GM23338 (cell line): ENCODE data around the gene CLNK. TPM values are rescaled to one million over a fixed set of nuclear protein-coding genes. Genes with fewer than 3 reads are reported as not detected.

ENCODE experiments used
- ATAC-seq: fragments of 200-7000 bp; cut with Tn5 transposase; 3 replicates; pipeline ENCODE4 v1.9.1; 2020
- DNase-seq: peaks from one replicate; pipeline ENCODE4 v3.0.0-alpha.2; 2015; ENCODE audit warnings: low spot score
- H2AFZ ChIP-seq: fragments of 200-600 bp; sonication (generic); 2 replicates; pipeline ENCODE4 v1.8.0; 2016; ENCODE audit warnings: antibody characterized with exemption, mild to moderate bottlenecking, moderate library complexity
- H3F3A ChIP-seq: fragments of 200-600 bp; sonication (generic); replicated peaks from 2 replicates; pipeline ENCODE4 v1.8.0; 2017; ENCODE audit warnings: antibody characterized with exemption, mixed run types, low read depth
- H3K27ac ChIP-seq: fragments of 200-600 bp; sonication (generic); 2 replicates; pipeline ENCODE4 v1.6.1; 2016; ENCODE audit warnings: low read depth
- H3K27me3 ChIP-seq: fragments of 200-600 bp; sonication (generic); 2 replicates; pipeline ENCODE4 v1.8.0; 2016; ENCODE audit warnings: mild to moderate bottlenecking, mixed run types, moderate library complexity; ENCODE audit not compliant: insufficient read depth
- H3K36me3 ChIP-seq: fragments of 200-600 bp; sonication (generic); 2 replicates; pipeline ENCODE4 v1.8.0; 2016; ENCODE audit warnings: mild to moderate bottlenecking; ENCODE audit not compliant: insufficient read depth
- H3K4me1 ChIP-seq: fragments of 200-600 bp; sonication (generic); 2 replicates; pipeline ENCODE4 v1.8.0; 2016; ENCODE audit warnings: mild to moderate bottlenecking, moderate library complexity; ENCODE audit not compliant: insufficient read depth
- H3K4me2 ChIP-seq: fragments of 200-600 bp; sonication (generic); 2 replicates; pipeline ENCODE4 v1.7.1; 2017; ENCODE audit warnings: mixed run types
- H3K4me3 ChIP-seq: fragments of 200-600 bp; sonication (generic); 2 replicates; pipeline ENCODE4 v1.6.1; 2016; ENCODE audit warnings: mixed run types
- H3K79me2 ChIP-seq: fragments of 200-600 bp; sonication (generic); replicated peaks from 2 replicates; pipeline ENCODE4 v1.8.0; 2017; ENCODE audit warnings: mild to moderate bottlenecking; ENCODE audit not compliant: insufficient read depth
- H3K9me2 ChIP-seq: fragments of 200-600 bp; sonication (generic); 2 replicates; pipeline ENCODE4 v1.8.0; 2017; ENCODE audit not compliant: insufficient read depth
- H4K20me1 ChIP-seq: fragments of 200-600 bp; sonication (generic); replicated peaks from 2 replicates; pipeline ENCODE4 v1.8.0; 2017; ENCODE audit warnings: mild to moderate bottlenecking; ENCODE audit not compliant: insufficient read depth
- H3K27ac Mint-ChIP-seq: 2 replicates; pipeline ENCODE4 v1.8.0; 2020; ENCODE audit warnings: inconsistent platforms, mild to moderate bottlenecking, moderate library complexity, mixed read lengths
- H3K27me3 Mint-ChIP-seq: 3 replicates; pipeline ENCODE4 v1.8.0; 2022; ENCODE audit warnings: low read depth, mild to moderate bottlenecking, moderate library complexity, mixed read lengths, inconsistent platforms; ENCODE audit not compliant: insufficient read depth, poor library complexity
- H3K36me3 Mint-ChIP-seq: 3 replicates; pipeline ENCODE4 v1.8.0; 2021; ENCODE audit warnings: low read depth, mild to moderate bottlenecking, inconsistent platforms, moderate library complexity, mixed read lengths
- H3K4me1 Mint-ChIP-seq: 3 replicates; pipeline ENCODE4 v1.8.0; 2020; ENCODE audit warnings: mild to moderate bottlenecking, inconsistent platforms, mixed read lengths
- H3K4me3 Mint-ChIP-seq: 3 replicates; pipeline ENCODE4 v1.8.0; 2021; ENCODE audit warnings: moderate library complexity, mild to moderate bottlenecking, inconsistent platforms, mixed read lengths
- H3K9me3 Mint-ChIP-seq: 3 replicates; pipeline ENCODE4 v1.8.0; 2020; ENCODE audit warnings: moderate library complexity, mild to moderate bottlenecking, inconsistent platforms, mixed read lengths
- CREB1 ChIP-seq: fragments of 250-450 bp; sonication (Bioruptor Pico); IDR thresholded peaks from 2 replicates; pipeline ENCODE4 v1.5.0; 2020; ENCODE audit warnings: low read depth, mild to moderate bottlenecking, moderate library complexity
- EZH2 ChIP-seq: fragments of 200-600 bp; sonication (generic); IDR thresholded peaks from one replicate; pipeline ENCODE4 v1.8.0; 2017; ENCODE audit warnings: antibody characterized with exemption, mild to moderate bottlenecking, low read depth; ENCODE audit not compliant: unreplicated experiment
- EZH2phosphoT487 ChIP-seq: fragments of 200-600 bp; sonication (generic); IDR thresholded peaks from one replicate; pipeline ENCODE4 v1.8.1; 2018; ENCODE audit warnings: antibody characterized with exemption; ENCODE audit not compliant: unreplicated experiment
- JUNB ChIP-seq: IDR thresholded peaks from one replicate; pipeline ENCODE4 v1.6.1; 2016; ENCODE audit warnings: antibody characterized with exemption; ENCODE audit not compliant: unreplicated experiment
- NANOG ChIP-seq: IDR thresholded peaks from 2 replicates; pipeline ENCODE4 v1.6.1; 2016; ENCODE audit warnings: antibody characterized with exemption, borderline replicate concordance
- POLR2AphosphoS5 ChIP-seq: IDR thresholded peaks from 2 replicates; pipeline ENCODE4 v1.6.1; 2016; ENCODE audit warnings: antibody characterized with exemption, low read depth
- STAT1 ChIP-seq: IDR thresholded peaks from one replicate; pipeline ENCODE4 v1.6.1; 2016; ENCODE audit warnings: antibody characterized with exemption; ENCODE audit not compliant: unreplicated experiment
- ZNF114 ChIP-seq: fragments of 250-450 bp; sonication (Bioruptor Pico); IDR thresholded peaks from 2 replicates; pipeline ENCODE4 v1.5.0; 2020; ENCODE audit warnings: mild to moderate bottlenecking, moderate library complexity
- ZNF331 ChIP-seq: fragments of 250-450 bp; sonication (Bioruptor Pico); IDR thresholded peaks from 2 replicates; pipeline ENCODE4 v1.5.0; 2020; ENCODE audit warnings: low read depth, mild to moderate bottlenecking, moderate library complexity
- polyA plus RNA-seq: library from polyadenylated mRNA; unstranded; fragments of >200 nt; fragmentation: Nextera tagmentation; extraction: Ambion mirVana; gene quantifications from 2 replicates; pipeline ENCODE4 v1.2.1, GENCODE V29; 2016
- total RNA-seq: library from RNA; depleted of rRNA; stranded (reverse); fragments of >200 nt; shearing (Covaris generic); gene quantifications from 2 replicates; pipeline ENCODE4 v1.2.3, GENCODE V29; 2014
- TF ChIP-seq, protein P1 (sequence below): IDR thresholded peaks from 2 replicates; pipeline ENCODE4 v1.6.1; 2016; ENCODE audit warnings: antibody characterized with exemption
- TF ChIP-seq, protein P2 (sequence below): IDR thresholded peaks from one replicate; pipeline ENCODE4 v1.6.1; 2018; ENCODE audit warnings: antibody characterized with exemption; ENCODE audit not compliant: unreplicated experiment
- TF ChIP-seq, protein P3 (sequence below), 2 experiments: fragments of 200-600 bp in 1 of 2; sonication (generic) in 1 of 2; conservative IDR thresholded peaks; 2 replicates each; pipeline versions ENCODE4 v1.5.1 to v1.6.1; 2016 to 2017; ENCODE audit warnings: antibody characterized with exemption in 2 of 2, low read depth in 2 of 2, mild to moderate bottlenecking in 2 of 2, moderate library complexity in 1 of 2
- TF ChIP-seq, protein P4 (sequence below): fragments of 250-450 bp; sonication (Bioruptor Pico); IDR thresholded peaks from 2 replicates; pipeline ENCODE4 v1.5.0; 2020; ENCODE audit warnings: mild to moderate bottlenecking, moderate library complexity

CLNK gene
- total and polyA plus RNA-seq, 2 experiments from 2014 or later: not detected

DNA sequence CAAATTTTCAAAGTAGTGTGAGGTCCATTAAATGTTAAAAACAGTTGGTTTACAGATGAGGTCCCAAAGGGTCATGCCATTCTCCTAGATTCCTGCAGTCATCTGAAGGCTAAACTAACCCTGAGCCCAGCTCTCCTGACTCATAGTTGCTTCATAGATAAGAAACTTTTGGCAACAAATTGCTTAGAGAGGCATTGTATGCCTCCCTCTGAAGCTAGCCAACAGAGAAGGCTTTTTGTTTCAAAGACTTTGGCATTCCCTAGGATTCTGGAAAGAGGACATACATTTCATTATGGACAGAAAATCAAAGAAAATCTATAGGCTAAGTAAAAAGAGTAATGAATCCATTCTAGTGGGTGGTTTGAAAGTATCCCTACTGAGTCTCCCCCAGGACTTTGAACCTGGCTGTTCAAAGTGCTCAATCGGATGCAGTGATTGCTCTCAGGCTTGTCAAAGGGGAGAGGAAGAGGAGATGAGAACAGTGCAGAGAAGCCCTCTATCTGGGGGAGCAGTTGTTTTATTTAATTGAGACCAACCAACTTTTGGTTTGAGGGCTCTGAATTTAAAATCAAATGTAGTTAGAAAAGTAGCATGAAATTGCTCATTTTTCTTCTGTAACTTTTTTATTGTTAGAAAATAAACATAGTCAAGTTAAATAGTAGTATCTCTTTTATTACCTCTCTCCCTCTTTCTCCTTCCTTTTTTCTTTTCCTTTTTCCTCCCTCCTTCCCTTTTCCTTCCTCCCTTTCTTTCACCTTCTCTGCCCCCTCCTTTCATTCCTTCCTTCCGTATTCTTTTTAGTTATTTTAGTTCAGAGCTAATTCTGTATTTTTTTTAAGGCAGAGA is 155.1 kb downstream of the CLNK start:
- no peaks in the 10 kb centered on the region for H4K20me1 ChIP-seq
- no peaks in the 10 kb centered on the region for H3F3A ChIP-seq
- no peak overlapping the region for H3K27ac ChIP-seq
- H3K4me1 ChIP-seq: peaks cover 5% of the 10 kb centered on the region
- no peaks in the 10 kb centered on the region for H3K36me3 ChIP-seq
- H3K9me2 ChIP-seq: peaks cover 3% of the 10 kb centered on the region; the same call in 1 of the 2 replicates
- no peaks in the 10 kb centered on the region for H3K36me3 Mint-ChIP-seq
- ATAC-seq: no peak
- H2AFZ ChIP-seq: no peak overlapping the region
- no peak overlapping the region for H3K4me3 Mint-ChIP-seq
- peaks cover 13% of the 10 kb centered on the region; the same call in 2 of the 3 replicates for H3K4me1 Mint-ChIP-seq
- TF ChIP-seq JUNB (no peak), NANOG (no peak), POLR2AphosphoS5 (no peak), CREB1 (CRISPR knock-in tag) (no peak), EZH2phosphoT487 (no peak), ZNF114 (CRISPR knock-in tag) (no peak), EZH2 (no peak), STAT1 (no peak), ZNF331 (CRISPR knock-in tag) (no peak)
- TF ChIP-seq, protein P1, sequence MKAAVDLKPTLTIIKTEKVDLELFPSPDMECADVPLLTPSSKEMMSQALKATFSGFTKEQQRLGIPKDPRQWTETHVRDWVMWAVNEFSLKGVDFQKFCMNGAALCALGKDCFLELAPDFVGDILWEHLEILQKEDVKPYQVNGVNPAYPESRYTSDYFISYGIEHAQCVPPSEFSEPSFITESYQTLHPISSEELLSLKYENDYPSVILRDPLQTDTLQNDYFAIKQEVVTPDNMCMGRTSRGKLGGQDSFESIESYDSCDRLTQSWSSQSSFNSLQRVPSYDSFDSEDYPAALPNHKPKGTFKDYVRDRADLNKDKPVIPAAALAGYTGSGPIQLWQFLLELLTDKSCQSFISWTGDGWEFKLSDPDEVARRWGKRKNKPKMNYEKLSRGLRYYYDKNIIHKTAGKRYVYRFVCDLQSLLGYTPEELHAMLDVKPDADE: no peak
- TF ChIP-seq, protein P2, sequence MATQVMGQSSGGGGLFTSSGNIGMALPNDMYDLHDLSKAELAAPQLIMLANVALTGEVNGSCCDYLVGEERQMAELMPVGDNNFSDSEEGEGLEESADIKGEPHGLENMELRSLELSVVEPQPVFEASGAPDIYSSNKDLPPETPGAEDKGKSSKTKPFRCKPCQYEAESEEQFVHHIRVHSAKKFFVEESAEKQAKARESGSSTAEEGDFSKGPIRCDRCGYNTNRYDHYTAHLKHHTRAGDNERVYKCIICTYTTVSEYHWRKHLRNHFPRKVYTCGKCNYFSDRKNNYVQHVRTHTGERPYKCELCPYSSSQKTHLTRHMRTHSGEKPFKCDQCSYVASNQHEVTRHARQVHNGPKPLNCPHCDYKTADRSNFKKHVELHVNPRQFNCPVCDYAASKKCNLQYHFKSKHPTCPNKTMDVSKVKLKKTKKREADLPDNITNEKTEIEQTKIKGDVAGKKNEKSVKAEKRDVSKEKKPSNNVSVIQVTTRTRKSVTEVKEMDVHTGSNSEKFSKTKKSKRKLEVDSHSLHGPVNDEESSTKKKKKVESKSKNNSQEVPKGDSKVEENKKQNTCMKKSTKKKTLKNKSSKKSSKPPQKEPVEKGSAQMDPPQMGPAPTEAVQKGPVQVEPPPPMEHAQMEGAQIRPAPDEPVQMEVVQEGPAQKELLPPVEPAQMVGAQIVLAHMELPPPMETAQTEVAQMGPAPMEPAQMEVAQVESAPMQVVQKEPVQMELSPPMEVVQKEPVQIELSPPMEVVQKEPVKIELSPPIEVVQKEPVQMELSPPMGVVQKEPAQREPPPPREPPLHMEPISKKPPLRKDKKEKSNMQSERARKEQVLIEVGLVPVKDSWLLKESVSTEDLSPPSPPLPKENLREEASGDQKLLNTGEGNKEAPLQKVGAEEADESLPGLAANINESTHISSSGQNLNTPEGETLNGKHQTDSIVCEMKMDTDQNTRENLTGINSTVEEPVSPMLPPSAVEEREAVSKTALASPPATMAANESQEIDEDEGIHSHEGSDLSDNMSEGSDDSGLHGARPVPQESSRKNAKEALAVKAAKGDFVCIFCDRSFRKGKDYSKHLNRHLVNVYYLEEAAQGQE: no peak
- TF ChIP-seq, protein P3, sequence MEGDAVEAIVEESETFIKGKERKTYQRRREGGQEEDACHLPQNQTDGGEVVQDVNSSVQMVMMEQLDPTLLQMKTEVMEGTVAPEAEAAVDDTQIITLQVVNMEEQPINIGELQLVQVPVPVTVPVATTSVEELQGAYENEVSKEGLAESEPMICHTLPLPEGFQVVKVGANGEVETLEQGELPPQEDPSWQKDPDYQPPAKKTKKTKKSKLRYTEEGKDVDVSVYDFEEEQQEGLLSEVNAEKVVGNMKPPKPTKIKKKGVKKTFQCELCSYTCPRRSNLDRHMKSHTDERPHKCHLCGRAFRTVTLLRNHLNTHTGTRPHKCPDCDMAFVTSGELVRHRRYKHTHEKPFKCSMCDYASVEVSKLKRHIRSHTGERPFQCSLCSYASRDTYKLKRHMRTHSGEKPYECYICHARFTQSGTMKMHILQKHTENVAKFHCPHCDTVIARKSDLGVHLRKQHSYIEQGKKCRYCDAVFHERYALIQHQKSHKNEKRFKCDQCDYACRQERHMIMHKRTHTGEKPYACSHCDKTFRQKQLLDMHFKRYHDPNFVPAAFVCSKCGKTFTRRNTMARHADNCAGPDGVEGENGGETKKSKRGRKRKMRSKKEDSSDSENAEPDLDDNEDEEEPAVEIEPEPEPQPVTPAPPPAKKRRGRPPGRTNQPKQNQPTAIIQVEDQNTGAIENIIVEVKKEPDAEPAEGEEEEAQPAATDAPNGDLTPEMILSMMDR (conservative IDR thresholded peaks at IDR 0.05; ENCODE audit: low read depth in 2 of 2): no peak
- TF ChIP-seq, protein P4, sequence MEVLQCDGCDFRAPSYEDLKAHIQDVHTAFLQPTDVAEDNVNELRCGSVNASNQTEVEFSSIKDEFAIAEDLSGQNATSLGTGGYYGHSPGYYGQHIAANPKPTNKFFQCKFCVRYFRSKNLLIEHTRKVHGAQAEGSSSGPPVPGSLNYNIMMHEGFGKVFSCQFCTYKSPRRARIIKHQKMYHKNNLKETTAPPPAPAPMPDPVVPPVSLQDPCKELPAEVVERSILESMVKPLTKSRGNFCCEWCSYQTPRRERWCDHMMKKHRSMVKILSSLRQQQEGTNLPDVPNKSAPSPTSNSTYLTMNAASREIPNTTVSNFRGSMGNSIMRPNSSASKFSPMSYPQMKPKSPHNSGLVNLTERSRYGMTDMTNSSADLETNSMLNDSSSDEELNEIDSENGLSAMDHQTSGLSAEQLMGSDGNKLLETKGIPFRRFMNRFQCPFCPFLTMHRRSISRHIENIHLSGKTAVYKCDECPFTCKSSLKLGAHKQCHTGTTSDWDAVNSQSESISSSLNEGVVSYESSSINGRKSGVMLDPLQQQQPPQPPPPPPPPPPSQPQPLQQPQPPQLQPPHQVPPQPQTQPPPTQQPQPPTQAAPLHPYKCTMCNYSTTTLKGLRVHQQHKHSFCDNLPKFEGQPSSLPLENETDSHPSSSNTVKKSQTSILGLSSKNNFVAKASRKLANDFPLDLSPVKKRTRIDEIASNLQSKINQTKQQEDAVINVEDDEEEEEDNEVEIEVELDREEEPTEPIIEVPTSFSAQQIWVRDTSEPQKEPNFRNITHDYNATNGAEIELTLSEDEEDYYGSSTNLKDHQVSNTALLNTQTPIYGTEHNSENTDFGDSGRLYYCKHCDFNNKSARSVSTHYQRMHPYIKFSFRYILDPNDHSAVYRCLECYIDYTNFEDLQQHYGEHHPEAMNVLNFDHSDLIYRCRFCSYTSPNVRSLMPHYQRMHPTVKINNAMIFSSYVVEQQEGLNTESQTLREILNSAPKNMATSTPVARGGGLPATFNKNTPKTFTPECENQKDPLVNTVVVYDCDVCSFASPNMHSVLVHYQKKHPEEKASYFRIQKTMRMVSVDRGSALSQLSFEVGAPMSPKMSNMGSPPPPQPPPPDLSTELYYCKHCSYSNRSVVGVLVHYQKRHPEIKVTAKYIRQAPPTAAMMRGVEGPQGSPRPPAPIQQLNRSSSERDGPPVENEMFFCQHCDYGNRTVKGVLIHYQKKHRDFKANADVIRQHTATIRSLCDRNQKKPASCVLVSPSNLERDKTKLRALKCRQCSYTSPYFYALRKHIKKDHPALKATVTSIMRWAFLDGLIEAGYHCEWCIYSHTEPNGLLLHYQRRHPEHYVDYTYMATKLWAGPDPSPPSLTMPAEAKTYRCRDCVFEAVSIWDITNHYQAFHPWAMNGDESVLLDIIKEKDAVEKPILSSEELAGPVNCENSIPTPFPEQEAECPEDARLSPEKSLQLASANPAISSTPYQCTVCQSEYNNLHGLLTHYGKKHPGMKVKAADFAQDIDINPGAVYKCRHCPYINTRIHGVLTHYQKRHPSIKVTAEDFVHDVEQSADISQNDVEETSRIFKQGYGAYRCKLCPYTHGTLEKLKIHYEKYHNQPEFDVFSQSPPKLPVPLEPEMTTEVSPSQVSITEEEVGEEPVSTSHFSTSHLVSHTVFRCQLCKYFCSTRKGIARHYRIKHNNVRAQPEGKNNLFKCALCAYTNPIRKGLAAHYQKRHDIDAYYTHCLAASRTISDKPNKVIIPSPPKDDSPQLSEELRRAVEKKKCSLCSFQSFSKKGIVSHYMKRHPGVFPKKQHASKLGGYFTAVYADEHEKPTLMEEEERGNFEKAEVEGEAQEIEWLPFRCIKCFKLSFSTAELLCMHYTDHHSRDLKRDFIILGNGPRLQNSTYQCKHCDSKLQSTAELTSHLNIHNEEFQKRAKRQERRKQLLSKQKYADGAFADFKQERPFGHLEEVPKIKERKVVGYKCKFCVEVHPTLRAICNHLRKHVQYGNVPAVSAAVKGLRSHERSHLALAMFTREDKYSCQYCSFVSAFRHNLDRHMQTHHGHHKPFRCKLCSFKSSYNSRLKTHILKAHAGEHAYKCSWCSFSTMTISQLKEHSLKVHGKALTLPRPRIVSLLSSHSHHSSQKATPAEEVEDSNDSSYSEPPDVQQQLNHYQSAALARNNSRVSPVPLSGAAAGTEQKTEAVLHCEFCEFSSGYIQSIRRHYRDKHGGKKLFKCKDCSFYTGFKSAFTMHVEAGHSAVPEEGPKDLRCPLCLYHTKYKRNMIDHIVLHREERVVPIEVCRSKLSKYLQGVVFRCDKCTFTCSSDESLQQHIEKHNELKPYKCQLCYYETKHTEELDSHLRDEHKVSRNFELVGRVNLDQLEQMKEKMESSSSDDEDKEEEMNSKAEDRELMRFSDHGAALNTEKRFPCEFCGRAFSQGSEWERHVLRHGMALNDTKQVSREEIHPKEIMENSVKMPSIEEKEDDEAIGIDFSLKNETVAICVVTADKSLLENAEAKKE: no peak
- no peak for DNase-seq
- H3K4me2 ChIP-seq: no peak overlapping the region
- H3K79me2 ChIP-seq: no peaks in the 10 kb centered on the region
- H3K27me3 ChIP-seq: no peaks in the 10 kb centered on the region
- H3K9me3 Mint-ChIP-seq: no peaks in the 10 kb centered on the region
- H3K27me3 Mint-ChIP-seq: peaks cover 2% of the 10 kb centered on the region
- H3K4me3 ChIP-seq: no peak overlapping the region
- no peak overlapping the region for H3K27ac Mint-ChIP-seq
